K562 (cell line): ENCODE data around the gene ZFYVE28. TPM values are rescaled to one million over a fixed set of nuclear protein-coding genes. Genes with fewer than 3 reads are reported as not detected.

Experiments
- ATAC-seq: fragments of 200-7000 bp; cut with Tn5 transposase; 3 replicates; pipeline ENCODE4 v1.9.1; 2020; ENCODE audit warnings: moderate library complexity
- BruUV-seq: library from RNA; stranded (reverse); fragments of 400-500 nt; replicated peaks from 2 replicates; lab custom pipeline; 2021; lab: Mats Ljungman, UMichigan
- CTCF ChIA-PET: fragments of 300-600 bp; formaldehyde crosslinking; extraction: SDS; loops from one replicate; lab custom pipeline; 2021; ENCODE audit warnings: low intra/inter-chr PET ratio; lab: Yijun Ruan, JAX
- POLR2A ChIA-PET: fragments of 300-600, 350-650 bp; sonication (Branson Sonifier 250); formaldehyde crosslinking; extraction: SDS; loops from one replicate; lab custom pipeline; 2021; ENCODE audit warnings: antibody characterized with exemption, inconsistent platforms; lab: Yijun Ruan, JAX
- DNase-seq, 4 experiments: peaks; one replicate each; pipeline versions ENCODE4 v3.0.0 to v3.0.0-alpha.2; 2011 to 2018; ENCODE audit warnings: low spot score in 3 of 4, mixed read lengths in 3 of 4; ENCODE audit errors: extremely low read depth in 1 of 4
- FAIRE-seq: peaks from 2 replicates; lab custom pipeline; 2011; peaks lifted over from hg19 to GRCh38; lab: Jason Lieb, UNC
- H2AFZ ChIP-seq: 2 replicates; pipeline ENCODE4 v1.6.0; 2011; ENCODE audit warnings: low read depth, low read length, control low read depth, inconsistent platforms
- H3K27ac ChIP-seq: fragments of 200-600 bp; 3 replicates; pipeline ENCODE4 v1.8.0; 2011; ENCODE audit warnings: low read depth, mild to moderate bottlenecking, control low read depth, inconsistent platforms, low read length, moderate library complexity, mixed read lengths; ENCODE audit errors: extremely low read depth
- H3K27me3 ChIP-seq, 2 experiments: fragments of 300-600 bp in 1 of 2; 2 replicates in 1 of 2; 3 replicates in 1 of 2; pipeline versions ENCODE4 v1.6.0 to v1.8.0; 2011; ENCODE audit warnings: inconsistent platforms in 2 of 2, low read length in 2 of 2, mild to moderate bottlenecking in 1 of 2, mixed read lengths in 1 of 2, moderate library complexity in 1 of 2; ENCODE audit not compliant: control insufficient read depth in 2 of 2, insufficient read depth in 2 of 2
- H3K36me3 ChIP-seq: fragments of 300-600 bp; 3 replicates; pipeline ENCODE4 v1.8.0; 2011; ENCODE audit warnings: mild to moderate bottlenecking, low read length, inconsistent platforms; ENCODE audit not compliant: control insufficient read depth, insufficient read depth
- H3K4me1 ChIP-seq, 2 experiments: fragments of 200-600 bp in 1 of 2; replicated peaks in 1 of 2; 2 replicates in 1 of 2; 3 replicates in 1 of 2; pipeline versions ENCODE4 v1.5.1 to v1.8.0; 2011; ENCODE audit warnings: inconsistent platforms in 2 of 2, low read length in 2 of 2, mild to moderate bottlenecking in 1 of 2, mixed read lengths in 1 of 2, moderate library complexity in 1 of 2; ENCODE audit not compliant: control insufficient read depth in 2 of 2, insufficient read depth in 2 of 2
- H3K4me2 ChIP-seq: 2 replicates; pipeline ENCODE4 v1.6.1; 2011; ENCODE audit warnings: low read length, control low read depth, inconsistent platforms, mixed read lengths; ENCODE audit not compliant: insufficient read depth
- H3K4me3 ChIP-seq: fragments of 200-600 bp; sonication (generic), shearing (Covaris generic); 2 replicates; pipeline ENCODE4 v1.5.1; 2016; ENCODE audit warnings: control low read depth, inconsistent platforms
- H3K79me2 ChIP-seq: fragments of 200-600 bp; 3 replicates; pipeline ENCODE4 v1.8.0; 2011; ENCODE audit warnings: low read length, inconsistent platforms; ENCODE audit not compliant: control insufficient read depth, insufficient read depth
- H3K9ac ChIP-seq, 2 experiments: 2 replicates each; pipeline versions ENCODE4 v1.6.0 to v1.6.1; 2011; ENCODE audit warnings: low read depth in 2 of 2, low read length in 2 of 2, control low read depth in 1 of 2, inconsistent platforms in 1 of 2, mild to moderate bottlenecking in 1 of 2, mixed read lengths in 1 of 2; ENCODE audit not compliant: insufficient read depth in 1 of 2
- H3K9me1 ChIP-seq: one replicate; pipeline ENCODE4 v1.6.0; 2011; ENCODE audit warnings: inconsistent platforms, mild to moderate bottlenecking, low read length, moderate library complexity; ENCODE audit not compliant: control insufficient read depth, insufficient read depth
- H3K9me3 ChIP-seq: replicated peaks from 2 replicates; pipeline ENCODE4 v1.5.1; 2011; ENCODE audit warnings: low read depth, low read length, inconsistent platforms; ENCODE audit not compliant: control insufficient read depth, insufficient read depth
- H4K20me1 ChIP-seq: replicated peaks from 2 replicates; pipeline ENCODE4 v1.6.1; 2011; ENCODE audit warnings: low read length, inconsistent platforms, mixed read lengths; ENCODE audit not compliant: control insufficient read depth, insufficient read depth
- BCL6 ChIP-seq: fragments of 250-450 bp; sonication (Bioruptor Pico); IDR thresholded peaks from 2 replicates; pipeline ENCODE4 v1.4.0; 2020
- CBX2 ChIP-seq: fragments of 200-600 bp; sonication (generic); IDR thresholded peaks from one replicate; pipeline ENCODE4 v1.6.1; 2012; ENCODE audit warnings: mild to moderate bottlenecking, low read length, inconsistent platforms; ENCODE audit not compliant: insufficient read depth, poor library complexity, severe bottlenecking
- CBX8 ChIP-seq: fragments of 200-600 bp; sonication (generic); IDR thresholded peaks from 2 replicates; pipeline ENCODE4 v1.6.1; 2012; ENCODE audit warnings: borderline replicate concordance, mixed run types, low read depth, mild to moderate bottlenecking, moderate library complexity, mixed read lengths, low read length, control low read depth, inconsistent platforms; ENCODE audit not compliant: poor library complexity, severe bottlenecking; ENCODE audit errors: extremely low read depth
- FOSL1 ChIP-seq: fragments of 200-800 bp; sonication (Bioruptor generic); conservative IDR thresholded peaks from 2 replicates; pipeline ENCODE4 v1.6.1; 2016; ENCODE audit warnings: missing genetic modification characterization, missing compliant biosample characterization
- GABPA ChIP-seq: fragments of 200-800 bp; sonication (Bioruptor generic); conservative IDR thresholded peaks from 2 replicates; pipeline ENCODE4 v1.6.1; 2016; ENCODE audit warnings: low read depth, missing genetic modification characterization, missing compliant biosample characterization
- GATAD2B ChIP-seq: fragments of 450-650 bp; IDR thresholded peaks from 2 replicates; pipeline ENCODE4 v1.6.1; 2017; ENCODE audit warnings: mild to moderate bottlenecking, borderline replicate concordance
- HDAC6 ChIP-seq: IDR thresholded peaks from 2 replicates; pipeline ENCODE4 v1.6.1; 2012; ENCODE audit warnings: low read depth, mild to moderate bottlenecking, control low read depth, inconsistent platforms, low read length, moderate library complexity
- MLX ChIP-seq, 2 experiments: fragments of 450-650 bp in 1 of 2; sonication (generic) in 1 of 2; formaldehyde crosslinking; conservative IDR thresholded peaks; 2 replicates each; pipeline versions ENCODE4 v1.4.0 to v1.8.1; 2020 to 2022; ENCODE audit warnings: mild to moderate bottlenecking in 1 of 2, missing genetic modification reagents in 1 of 2
- NFIX ChIP-seq: fragments of 250-450 bp; sonication (Bioruptor Pico); IDR thresholded peaks from 2 replicates; pipeline ENCODE4 v1.4.0; 2020; ENCODE audit warnings: low read depth, mild to moderate bottlenecking, moderate library complexity
- SMARCA5 ChIP-seq: fragments of 450-650 bp; IDR thresholded peaks from 2 replicates; pipeline ENCODE4 v1.6.1; 2016
- TAF15 ChIP-seq: fragments of 200-400 bp; formaldehyde crosslinking; IDR thresholded peaks from 2 replicates; pipeline ENCODE4 v1.6.1; 2017; ENCODE audit warnings: mild to moderate bottlenecking, low read depth, low read length, moderate library complexity
- ZC3H4 ChIP-seq: sonication (generic); formaldehyde crosslinking; IDR thresholded peaks from 2 replicates; pipeline ENCODE4 v1.9.0; 2021; ENCODE audit warnings: missing genetic modification reagents, borderline replicate concordance
- ZNF395 ChIP-seq: fragments of 200-800 bp; sonication (Bioruptor generic); IDR thresholded peaks from 2 replicates; pipeline ENCODE4 v1.6.1; 2017; ENCODE audit warnings: missing genetic modification characterization, missing compliant biosample characterization
- ZNF583 ChIP-seq: fragments of 250-450 bp; sonication (Bioruptor Pico); IDR thresholded peaks from 2 replicates; pipeline ENCODE4 v1.4.0; 2020
- WGBS: fragments of 100-300 bp; shearing (Covaris generic); methylation state at CpG from one replicate; pipeline ENCODE4 v1.1.6; 2016; ENCODE audit warnings: low coverage, mixed read lengths; ENCODE audit not compliant: insufficient coverage; ENCODE audit errors: missing lambda C conversion rate; 5-methylcytosine and 5-hydroxymethylcytosine counted together
- in situ Hi-C: fragments of 300-500 bp; cut with MboI; formaldehyde crosslinking; loops from 4 replicates; pipeline ENCODE4 v1.15.0; 2018; ENCODE audit warnings: inconsistent platforms, mixed read lengths
- intact Hi-C: fragments of 100-400 bp; cut with micrococcal nuclease; formaldehyde crosslinking; loops from 2 replicates; pipeline ENCODE4 v1.14.2; 2022
- polyA plus RNA-seq, 8 experiments: library from polyadenylated mRNA; depleted of rRNA in 4 of 8; stranded (reverse) in 5 of 8; unstranded in 3 of 8; fragments of >200 nt; fragmentation: Nextera tagmentation in 2 of 8; fragmentation: Illumina TruSeq in 1 of 8; extraction: Ambion mirVana in 2 of 8; extraction: Trizol in 1 of 8; gene quantifications; 2 replicates each; pipeline versions ENCODE4 v1.2.1 to v1.2.3, GENCODE V29; 2011 to 2014; ENCODE audit warnings: inconsistent platforms in 1 of 8, missing spikeins in 1 of 8
- total RNA-seq, 7 experiments: library from RNA; depleted of rRNA in 6 of 7; stranded (reverse); fragments of >200 nt in 6 of 7; fragmentation: Illumina TruSeq in 2 of 7; extraction: Trizol in 2 of 7; gene quantifications; 2 replicates each; pipeline versions ENCODE4 v1.2.1 to v1.2.3, GENCODE V29; 2011 to 2021; ENCODE audit warnings: low replicate concordance in 1 of 7

The ZFYVE28 gene
- total and polyA plus RNA-seq, 9 of the 15 experiments (the other 6 are each of a cell fraction or from before 2014, with no cell fraction given), result 1.3 to 24.8 (median 8.9) TPM

GRCh38 chr4:2399631-2400190 is 18.7 kb downstream of the ZFYVE28 start:
- TF ChIP-seq ZNF583 (no peak), ZC3H4 (CRISPR knock-in tag) (no peak), BCL6 (no peak), CBX2 (no peak), CBX8 (no peak), GATAD2B (no peak), SMARCA5 (no peak), MLX (CRISPR knock-in tag; conservative IDR thresholded peaks at IDR 0.05) (no peak), TAF15 (no peak), FOSL1 (no peak), NFIX (no peak), ZNF395 (CRISPR knock-in tag) (no peak), HDAC6 (no peak), GABPA (tag) (no peak)
- no peak overlapping the region for H3K27ac ChIP-seq
- in situ Hi-C loops, result no loop called here
- H3K79me2 ChIP-seq, result peaks cover 77% of the 10 kb centered on the region
- POLR2A ChIA-PET, result interaction anchor here (0.7 to 1.5 kb wide), 2 partner anchors 9 to 10 kb away, joined by 3 to 5 read pairs; no protein-coding TSS in a partner anchor
- no peaks in the 10 kb centered on the region for H4K20me1 ChIP-seq
- BruUV-seq, result no TSS peak
- FAIRE-seq (no peak), DNase-seq (no peak), ATAC-seq (no peak)
- H3K36me3 ChIP-seq, result peaks cover 8% of the 10 kb centered on the region; the same call in 1 of the 3 replicates
- CTCF ChIA-PET, result no interaction called here
- 93% methylated on average over 17 of the region's 28 CpGs for WGBS
- H3K4me1 ChIP-seq, result peaks cover 48 to 88% of the 10 kb centered on the region in 2 experiments
- H3K9me3 ChIP-seq, result no peaks in the 10 kb centered on the region
- intact Hi-C loops, result no loop called here
- no peaks in the 10 kb centered on the region for H3K27me3 ChIP-seq
- H2AFZ ChIP-seq, result no peak overlapping the region
- H3K4me2 ChIP-seq, result no peak overlapping the region
- H3K4me3 ChIP-seq, result no peak overlapping the region
- H3K9me1 ChIP-seq, result peaks cover 4% of the 10 kb centered on the region
- peak overlapping the region in 1 of 2 experiments; percentile 35; a peak in 1 of 4 replicates for H3K9ac ChIP-seq
